ENCODE results near the gene COL11A2.
A peak's percentile ranks its signal among the peaks of the same experiment; 100 is the strongest.

The COL11A2 gene

GRCh38 chr6:33211666-33212422 lies 19.6 kb upstream of the COL11A2 start:
- ATAC-seq (no peak), DNase-seq (no peak)
- Mint-ChIP-seq H3K27me3 (peaks cover 17% of the 10 kb centered on the region), H3K4me1 (peaks cover 81% of the 10 kb centered on the region), H3K9me3 (no peaks in the 10 kb centered on the region), H3K4me3 (no peak overlapping the region), H3K27ac (no peak overlapping the region)

- Mint-ChIP-seq H3K4me1 (peaks cover 83% of the 10 kb centered on the region), H3K4me3 (no peak overlapping the region), H3K27me3 (peaks cover 17% of the 10 kb centered on the region), H3K9me3 (no peaks in the 10 kb centered on the region), H3K27ac (no peak overlapping the region)
- DNase-seq: no peak
- no peak for ATAC-seq
These were observed 18.9 kb upstream of the COL11A2 start for GRCh38 chr6:33211136-33211535.

- no peak overlapping the region for H3K4me3 Mint-ChIP-seq
- no peak for DNase-seq
- H3K27ac Mint-ChIP-seq: peak overlapping the region in 1 of 2 donors; percentile 10
- H3K9me3 Mint-ChIP-seq: no peaks in the 10 kb centered on the region
- no peak for ATAC-seq
- H3K27me3 Mint-ChIP-seq: peaks cover 10% of the 10 kb centered on the region
- H3K4me1 Mint-ChIP-seq: peaks cover 83% of the 10 kb centered on the region
These were observed 17.6 kb upstream of the COL11A2 start for GRCh38 chr6:33209856-33210255.

- Mint-ChIP-seq H3K4me1 (peaks cover 81% of the 10 kb centered on the region), H3K27ac (peak within 1 kb of the TSS; percentile 96 to 97), H3K27me3 (peaks cover under 1% of the 10 kb centered on the region)
These were observed 16.1 kb upstream of the COL11A2 start, which contains the start of gene RING1 for GRCh38 chr6:33208091-33208967. RING1 (plus strand) TSS chr6:33208500; CDS start chr6:33208823, 323 bp downstream.

GRCh38 chr6:33207552-33208090 lies 15.4 kb upstream of the COL11A2 start:
- Mint-ChIP-seq H3K9me3 (no peaks in the 10 kb centered on the region), H3K27me3 (no peaks in the 10 kb centered on the region), H3K27ac (peak overlapping the region; percentile 96 to 97), H3K4me1 (peaks cover 81% of the 10 kb centered on the region), H3K4me3 (peak overlapping the region; percentile 96 to 98)
- DNase-seq: no peak
- ATAC-seq: no peak

More at GRCh38 chr6:33208091-33208967, 16.1 kb upstream of the COL11A2 start, which contains the start of gene RING1:
- peak; percentile 37 for ATAC-seq
- no peaks in the 10 kb centered on the region for H3K9me3 Mint-ChIP-seq
- H3K4me3 Mint-ChIP-seq: peak within 1 kb of the TSS; percentile 96 to 98
- DNase-seq: peak; percentile 75 to 82

- DNase-seq (no peak), ATAC-seq (no peak)
- Mint-ChIP-seq H3K4me1 (peaks cover 81% of the 10 kb centered on the region), H3K4me3 (peak overlapping the region; percentile 96 to 98), H3K27me3 (no peaks in the 10 kb centered on the region), H3K9me3 (no peaks in the 10 kb centered on the region), H3K27ac (no peak overlapping the region)
These were observed 14.7 kb upstream of the COL11A2 start for GRCh38 chr6:33206864-33207551.

- H3K27me3 Mint-ChIP-seq: no peaks in the 10 kb centered on the region
- H3K4me3 Mint-ChIP-seq: peak overlapping the region; percentile 87 to 90
- DNase-seq (no peak), ATAC-seq (no peak)
- H3K27ac Mint-ChIP-seq: peak overlapping the region; percentile 95
- H3K9me3 Mint-ChIP-seq: no peaks in the 10 kb centered on the region
- H3K4me1 Mint-ChIP-seq: peaks cover 85% of the 10 kb centered on the region
These were observed 14.0 kb upstream of the COL11A2 start for GRCh38 chr6:33206027-33206863.

GRCh38 chr6:33205191-33206026 lies 13.1 kb upstream of the COL11A2 start:
- Mint-ChIP-seq H3K4me1 (peaks cover 89% of the 10 kb centered on the region), H3K27me3 (no peaks in the 10 kb centered on the region), H3K9me3 (no peaks in the 10 kb centered on the region), H3K4me3 (peak overlapping the region; percentile 87 to 90), H3K27ac (peak overlapping the region; percentile 95)
- DNase-seq (peak; percentile 68 to 83), ATAC-seq (peak; percentile 78)

GRCh38 chr6:33204415-33205190 lies 12.3 kb upstream of the COL11A2 start, which contains the start of gene HSD17B8:
HSD17B8 (plus strand) TSS chr6:33204655; CDS start chr6:33204669, 14 bp downstream.
- DNase-seq: peak; percentile 86 to 90
- peak; percentile 59 for ATAC-seq
- peak within 1 kb of the TSS; percentile 87 to 90 for H3K4me3 Mint-ChIP-seq
- no peaks in the 10 kb centered on the region for H3K9me3 Mint-ChIP-seq
- peaks cover 81% of the 10 kb centered on the region for H3K4me1 Mint-ChIP-seq
- H3K27me3 Mint-ChIP-seq: no peaks in the 10 kb centered on the region
- peak within 1 kb of the TSS; percentile 95 for H3K27ac Mint-ChIP-seq

- no peaks in the 10 kb centered on the region for H3K27me3 Mint-ChIP-seq
- peaks cover 80% of the 10 kb centered on the region for H3K4me1 Mint-ChIP-seq
- no peaks in the 10 kb centered on the region for H3K9me3 Mint-ChIP-seq
- ATAC-seq: no peak
- no peak for DNase-seq
- H3K27ac Mint-ChIP-seq: peak overlapping the region; percentile 24 to 95
- peak overlapping the region; percentile 87 to 90 for H3K4me3 Mint-ChIP-seq
These were observed 11.8 kb upstream of the COL11A2 start for GRCh38 chr6:33204165-33204414.

- Mint-ChIP-seq H3K4me1 (peaks cover 80% of the 10 kb centered on the region), H3K27ac (peak overlapping the region; percentile 73 to 95), H3K27me3 (no peaks in the 10 kb centered on the region), H3K9me3 (no peaks in the 10 kb centered on the region), H3K4me3 (peak overlapping the region; percentile 90 to 98)
- DNase-seq: no peak
- no peak for ATAC-seq
These were observed 11.3 kb upstream of the COL11A2 start for GRCh38 chr6:33203443-33204164.

- no peak for DNase-seq
- H3K4me3 Mint-ChIP-seq: peak overlapping the region; percentile 98
- H3K27ac Mint-ChIP-seq: no peak overlapping the region
- ATAC-seq: no peak
- peaks cover 86% of the 10 kb centered on the region for H3K4me1 Mint-ChIP-seq
- H3K9me3 Mint-ChIP-seq: no peaks in the 10 kb centered on the region
- no peaks in the 10 kb centered on the region for H3K27me3 Mint-ChIP-seq
These were observed 10.5 kb upstream of the COL11A2 start for GRCh38 chr6:33202799-33203198.

- Mint-ChIP-seq H3K4me1 (peaks cover 86% of the 10 kb centered on the region), H3K9me3 (no peaks in the 10 kb centered on the region), H3K27ac (peak overlapping the region in 1 of 2 donors; percentile 49), H3K27me3 (no peaks in the 10 kb centered on the region), H3K4me3 (peak overlapping the region; percentile 98)
- ATAC-seq: no peak
- DNase-seq: no peak
These were observed 9.7 kb upstream of the COL11A2 start for GRCh38 chr6:33201935-33202334.
